AG04450 (cell line): ENCODE results near the gene ENTREP1. TPM values are rescaled to one million over a fixed set of nuclear protein-coding genes. Genes with fewer than 3 reads are reported as not detected.
A peak's percentile ranks its signal among the peaks of the same experiment; 100 is the strongest.

Experiments used
- CTCF ChIA-PET: fragments of 300-600, 350-600 bp; formaldehyde crosslinking; extraction: SDS; loops from one replicate; lab custom pipeline; 2022; ENCODE audit warnings: antibody characterized with exemption, inconsistent platforms; lab: Charles Lee
- POLR2A ChIA-PET: fragments of 350-600 bp; formaldehyde crosslinking; extraction: SDS; loops from one replicate; lab custom pipeline; 2021; ENCODE audit warnings: antibody characterized with exemption, inconsistent platforms; lab: Yijun Ruan, JAX
- DNase-seq: peaks from one replicate; pipeline ENCODE4 v3.0.0-alpha.2; 2011; ENCODE audit warnings: low read depth, low spot score
- H3K27ac ChIP-seq: one replicate; pipeline ENCODE4 v1.5.1; 2012; ENCODE audit warnings: low read depth, low read length, control low read depth
- H3K27me3 ChIP-seq: one replicate; pipeline ENCODE4 v1.6.0; 2012; ENCODE audit warnings: low read length; ENCODE audit not compliant: control insufficient read depth, insufficient read depth
- H3K4me3 ChIP-seq: 2 replicates; pipeline ENCODE4 v1.5.1; 2011; ENCODE audit warnings: mild to moderate bottlenecking, low read depth, low read length, control low read depth
- H3K9me3 ChIP-seq: 2 replicates; pipeline ENCODE4 v1.5.1; 2012; ENCODE audit warnings: low read length; ENCODE audit not compliant: control insufficient read depth, insufficient read depth
- CTCF ChIP-seq: IDR thresholded peaks from 2 replicates; pipeline ENCODE4 v1.5.1; 2011; ENCODE audit warnings: low read depth, low read length, control low read depth, inconsistent platforms
- polyA plus RNA-seq: library from polyadenylated mRNA; depleted of rRNA; stranded (reverse); fragments of >200 nt; gene quantifications from 2 replicates; pipeline ENCODE4 v1.2.3, GENCODE V29; 2011

The ENTREP1 gene
- polyA plus RNA-seq, 1 experiment, result not detected

GRCh38 chr9:69411246-69411645 is 86.2 kb downstream of the ENTREP1 start:
- Histone ChIP-seq H3K27ac (no peak overlapping the region), H3K9me3 (no peaks in the 10 kb centered on the region), H3K27me3 (no peaks in the 10 kb centered on the region), H3K4me3 (no peak overlapping the region)
- ChIA-PET CTCF (no interaction called here), POLR2A (no interaction called here)
- no peak for DNase-seq
- TF ChIP-seq CTCF, result no peak

- ChIA-PET POLR2A (interaction anchor here (0.6 kb wide), 1 partner anchor 111 kb away, joined by 3 read pairs; no protein-coding TSS in a partner anchor), CTCF (interaction anchor here (0.6 to 1.5 kb wide), 10 partner anchors 10 to 1874 kb away, joined by 3 to 11 read pairs (median 4); no protein-coding TSS in a partner anchor)
- Histone ChIP-seq H3K4me3 (no peak overlapping the region), H3K27ac (no peak overlapping the region), H3K27me3 (no peaks in the 10 kb centered on the region), H3K9me3 (no peaks in the 10 kb centered on the region)
- TF ChIP-seq CTCF, result no peak
- DNase-seq, result no peak
Measured at GRCh38 chr9:69411931-69412740, 87.1 kb downstream of the ENTREP1 start.

- ChIA-PET POLR2A (interaction anchor here (0.6 kb wide), 1 partner anchor 111 kb away, joined by 3 read pairs; no protein-coding TSS in a partner anchor), CTCF (interaction anchor here (0.6 to 1.5 kb wide), 15 partner anchors 9 to 1873 kb away, joined by 3 to 18 read pairs (median 4); no protein-coding TSS in a partner anchor)
- Histone ChIP-seq H3K27ac (no peak overlapping the region), H3K4me3 (peak overlapping the region; percentile 63), H3K9me3 (no peaks in the 10 kb centered on the region), H3K27me3 (no peaks in the 10 kb centered on the region)
- TF ChIP-seq CTCF, result peak; percentile 88
- DNase-seq, result peak; percentile 30
Measured at GRCh38 chr9:69412741-69413150, 87.7 kb downstream of the ENTREP1 start.

- no peak for DNase-seq
- no peak for TF ChIP-seq CTCF
- Histone ChIP-seq H3K27me3 (no peaks in the 10 kb centered on the region), H3K4me3 (no peak overlapping the region), H3K27ac (no peak overlapping the region), H3K9me3 (no peaks in the 10 kb centered on the region)
- ChIA-PET POLR2A (no interaction called here), CTCF (interaction anchor here (0.6 to 4.4 kb wide), 15 partner anchors 8 to 809 kb away, joined by 3 to 68 read pairs (median 8); no protein-coding TSS in a partner anchor)
Measured at GRCh38 chr9:69420611-69421270, 95.7 kb downstream of the ENTREP1 start.
